K562 (cell line): Measurements from ENCODE around the gene PIGC. TPM values are rescaled to one million over a fixed set of nuclear protein-coding genes. Genes with fewer than 3 reads are reported as not detected.

ENCODE experiments used
- ATAC-seq: fragments of 200-7000 bp; cut with Tn5 transposase; 3 replicates; pipeline ENCODE4 v1.9.1; 2020; ENCODE audit warnings: moderate library complexity
- BruUV-seq: library from RNA; stranded (reverse); fragments of 400-500 nt; replicated peaks from 2 replicates; lab custom pipeline; 2021; lab: Mats Ljungman, UMichigan
- CTCF ChIA-PET: fragments of 300-600 bp; formaldehyde crosslinking; extraction: SDS; loops from one replicate; lab custom pipeline; 2021; ENCODE audit warnings: low intra/inter-chr PET ratio; lab: Yijun Ruan, JAX
- POLR2A ChIA-PET: fragments of 300-600, 350-650 bp; sonication (Branson Sonifier 250); formaldehyde crosslinking; extraction: SDS; loops from one replicate; lab custom pipeline; 2021; ENCODE audit warnings: antibody characterized with exemption, inconsistent platforms; lab: Yijun Ruan, JAX
- DNase-seq, 4 experiments: peaks; one replicate each; pipeline versions ENCODE4 v3.0.0 to v3.0.0-alpha.2; 2011 to 2018; ENCODE audit warnings: low spot score in 3 of 4, mixed read lengths in 3 of 4; ENCODE audit errors: extremely low read depth in 1 of 4
- FAIRE-seq: peaks from 2 replicates; lab custom pipeline; 2011; peaks lifted over from hg19 to GRCh38; lab: Jason Lieb, UNC
- H2AFZ ChIP-seq: 2 replicates; pipeline ENCODE4 v1.6.0; 2011; ENCODE audit warnings: low read depth, low read length, control low read depth, inconsistent platforms
- H3K27ac ChIP-seq: fragments of 200-600 bp; 3 replicates; pipeline ENCODE4 v1.8.0; 2011; ENCODE audit warnings: low read depth, mild to moderate bottlenecking, control low read depth, inconsistent platforms, low read length, moderate library complexity, mixed read lengths; ENCODE audit errors: extremely low read depth
- H3K27me3 ChIP-seq, 2 experiments: fragments of 300-600 bp in 1 of 2; 2 replicates in 1 of 2; 3 replicates in 1 of 2; pipeline versions ENCODE4 v1.6.0 to v1.8.0; 2011; ENCODE audit warnings: inconsistent platforms in 2 of 2, low read length in 2 of 2, mild to moderate bottlenecking in 1 of 2, mixed read lengths in 1 of 2, moderate library complexity in 1 of 2; ENCODE audit not compliant: control insufficient read depth in 2 of 2, insufficient read depth in 2 of 2
- H3K36me3 ChIP-seq: fragments of 300-600 bp; 3 replicates; pipeline ENCODE4 v1.8.0; 2011; ENCODE audit warnings: mild to moderate bottlenecking, low read length, inconsistent platforms; ENCODE audit not compliant: control insufficient read depth, insufficient read depth
- H3K4me1 ChIP-seq, 2 experiments: fragments of 200-600 bp in 1 of 2; replicated peaks in 1 of 2; 2 replicates in 1 of 2; 3 replicates in 1 of 2; pipeline versions ENCODE4 v1.5.1 to v1.8.0; 2011; ENCODE audit warnings: inconsistent platforms in 2 of 2, low read length in 2 of 2, mild to moderate bottlenecking in 1 of 2, mixed read lengths in 1 of 2, moderate library complexity in 1 of 2; ENCODE audit not compliant: control insufficient read depth in 2 of 2, insufficient read depth in 2 of 2
- H3K4me2 ChIP-seq: 2 replicates; pipeline ENCODE4 v1.6.1; 2011; ENCODE audit warnings: low read length, control low read depth, inconsistent platforms, mixed read lengths; ENCODE audit not compliant: insufficient read depth
- H3K4me3 ChIP-seq: fragments of 200-600 bp; sonication (generic), shearing (Covaris generic); 2 replicates; pipeline ENCODE4 v1.5.1; 2016; ENCODE audit warnings: control low read depth, inconsistent platforms
- H3K79me2 ChIP-seq: fragments of 200-600 bp; 3 replicates; pipeline ENCODE4 v1.8.0; 2011; ENCODE audit warnings: low read length, inconsistent platforms; ENCODE audit not compliant: control insufficient read depth, insufficient read depth
- H3K9ac ChIP-seq, 2 experiments: 2 replicates each; pipeline versions ENCODE4 v1.6.0 to v1.6.1; 2011; ENCODE audit warnings: low read depth in 2 of 2, low read length in 2 of 2, control low read depth in 1 of 2, inconsistent platforms in 1 of 2, mild to moderate bottlenecking in 1 of 2, mixed read lengths in 1 of 2; ENCODE audit not compliant: insufficient read depth in 1 of 2
- H3K9me1 ChIP-seq: one replicate; pipeline ENCODE4 v1.6.0; 2011; ENCODE audit warnings: inconsistent platforms, mild to moderate bottlenecking, low read length, moderate library complexity; ENCODE audit not compliant: control insufficient read depth, insufficient read depth
- H3K9me3 ChIP-seq: replicated peaks from 2 replicates; pipeline ENCODE4 v1.5.1; 2011; ENCODE audit warnings: low read depth, low read length, inconsistent platforms; ENCODE audit not compliant: control insufficient read depth, insufficient read depth
- H4K20me1 ChIP-seq: replicated peaks from 2 replicates; pipeline ENCODE4 v1.6.1; 2011; ENCODE audit warnings: low read length, inconsistent platforms, mixed read lengths; ENCODE audit not compliant: control insufficient read depth, insufficient read depth
- GTF2A2 ChIP-seq: IDR thresholded peaks from 2 replicates; pipeline ENCODE4 v1.6.1; 2016; ENCODE audit warnings: mild to moderate bottlenecking, missing genetic modification characterization, missing compliant biosample characterization
- POLR3A ChIP-seq: IDR thresholded peaks from 2 replicates; pipeline ENCODE4 v1.6.1; 2011; ENCODE audit warnings: borderline replicate concordance, mild to moderate bottlenecking, moderate library complexity; ENCODE audit not compliant: insufficient read length, insufficient read depth; ENCODE audit errors: extremely low read depth
- WGBS: fragments of 100-300 bp; shearing (Covaris generic); methylation state at CpG from one replicate; pipeline ENCODE4 v1.1.6; 2016; ENCODE audit warnings: low coverage, mixed read lengths; ENCODE audit not compliant: insufficient coverage; ENCODE audit errors: missing lambda C conversion rate; 5-methylcytosine and 5-hydroxymethylcytosine counted together
- in situ Hi-C: fragments of 300-500 bp; cut with MboI; formaldehyde crosslinking; loops from 4 replicates; pipeline ENCODE4 v1.15.0; 2018; ENCODE audit warnings: inconsistent platforms, mixed read lengths
- intact Hi-C: fragments of 100-400 bp; cut with micrococcal nuclease; formaldehyde crosslinking; loops from 2 replicates; pipeline ENCODE4 v1.14.2; 2022
- polyA plus RNA-seq, 8 experiments: library from polyadenylated mRNA; depleted of rRNA in 4 of 8; stranded (reverse) in 5 of 8; unstranded in 3 of 8; fragments of >200 nt; fragmentation: Nextera tagmentation in 2 of 8; fragmentation: Illumina TruSeq in 1 of 8; extraction: Ambion mirVana in 2 of 8; extraction: Trizol in 1 of 8; gene quantifications; 2 replicates each; pipeline versions ENCODE4 v1.2.1 to v1.2.3, GENCODE V29; 2011 to 2014; ENCODE audit warnings: inconsistent platforms in 1 of 8, missing spikeins in 1 of 8
- total RNA-seq, 7 experiments: library from RNA; depleted of rRNA in 6 of 7; stranded (reverse); fragments of >200 nt in 6 of 7; fragmentation: Illumina TruSeq in 2 of 7; extraction: Trizol in 2 of 7; gene quantifications; 2 replicates each; pipeline versions ENCODE4 v1.2.1 to v1.2.3, GENCODE V29; 2011 to 2021; ENCODE audit warnings: low replicate concordance in 1 of 7
- TF ChIP-seq, protein P1 (sequence below): fragments of 450-650 bp; IDR thresholded peaks from 2 replicates; pipeline ENCODE4 v1.6.1; 2016; ENCODE audit warnings: mild to moderate bottlenecking, moderate library complexity
- TF ChIP-seq, protein P2 (sequence below): sonication (generic); formaldehyde crosslinking; IDR thresholded peaks from 2 replicates; pipeline ENCODE4 v1.8.0; 2023; ENCODE audit warnings: missing genetic modification reagents, mild to moderate bottlenecking, borderline replicate concordance

PIGC gene
- total and polyA plus RNA-seq, 9 of the 15 experiments (the other 6 are each of a cell fraction or from before 2014, with no cell fraction given), result 30.5 to 97.9 (median 54.7) TPM

DNA sequence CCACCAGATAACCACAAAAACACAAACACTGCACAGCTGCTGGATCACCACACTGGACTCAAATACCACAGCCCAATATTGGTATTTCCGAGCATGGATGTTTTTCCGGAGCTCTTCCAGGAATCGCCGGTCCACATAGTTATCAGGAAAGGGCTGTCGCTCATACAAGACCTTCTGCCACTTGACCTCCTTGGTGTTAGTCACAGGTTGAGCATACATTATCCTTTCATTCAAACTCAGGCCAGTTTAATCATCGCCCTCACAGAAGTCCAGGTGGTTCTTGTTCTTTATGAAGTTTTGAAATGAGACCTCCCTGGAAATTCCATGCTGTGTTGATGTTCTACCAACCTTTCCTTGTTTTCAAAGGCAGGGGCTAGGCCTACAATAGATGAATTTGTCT is 1.5 kb downstream of the PIGC start:
- Histone ChIP-seq H3K4me1 (peaks cover 22 to 32% of the 10 kb centered on the region in 2 experiments), H3K4me3 (peak overlapping the region; percentile 80), H3K79me2 (peaks cover 38% of the 10 kb centered on the region), H2AFZ (no peak overlapping the region), H3K27ac (peak overlapping the region; percentile 51; the same call in 2 of the 3 replicates), H3K36me3 (peaks cover 22% of the 10 kb centered on the region; the same call in 2 of the 3 replicates), H3K27me3 (no peaks in the 10 kb centered on the region), H4K20me1 (0 out of 2 replicates have a peak, but pooled peaks cover 6% of the 10 kb centered on the region), H3K9ac (peak overlapping the region; percentile 14 to 92; a peak in 2 of 4 replicates), H3K9me1 (no peaks in the 10 kb centered on the region), H3K4me2 (peak overlapping the region; percentile 84), H3K9me3 (no peaks in the 10 kb centered on the region)
- ChIA-PET POLR2A (interaction anchor here (1.1 to 1.8 kb wide), 2 partner anchors 10 to 25 kb away, joined by 3 to 7 read pairs; no protein-coding TSS in a partner anchor), CTCF (interaction anchor here (1.1 kb wide), 1 partner anchor 10 kb away, joined by 3 read pairs; no protein-coding TSS in a partner anchor)
- DNase-seq (peak in 3 of 4 experiments; percentile 39 to 93 (median 82)), ATAC-seq (peak; percentile 66), FAIRE-seq (peak; percentile 95)
- BruUV-seq, result no TSS peak
- 1% methylated on average over 6 of the region's 6 CpGs for WGBS
- intact Hi-C loops, result no loop called here
- in situ Hi-C loops, result no loop called here
- no peak for TF ChIP-seq GTF2A2 (tag)
- TF ChIP-seq, protein P1, sequence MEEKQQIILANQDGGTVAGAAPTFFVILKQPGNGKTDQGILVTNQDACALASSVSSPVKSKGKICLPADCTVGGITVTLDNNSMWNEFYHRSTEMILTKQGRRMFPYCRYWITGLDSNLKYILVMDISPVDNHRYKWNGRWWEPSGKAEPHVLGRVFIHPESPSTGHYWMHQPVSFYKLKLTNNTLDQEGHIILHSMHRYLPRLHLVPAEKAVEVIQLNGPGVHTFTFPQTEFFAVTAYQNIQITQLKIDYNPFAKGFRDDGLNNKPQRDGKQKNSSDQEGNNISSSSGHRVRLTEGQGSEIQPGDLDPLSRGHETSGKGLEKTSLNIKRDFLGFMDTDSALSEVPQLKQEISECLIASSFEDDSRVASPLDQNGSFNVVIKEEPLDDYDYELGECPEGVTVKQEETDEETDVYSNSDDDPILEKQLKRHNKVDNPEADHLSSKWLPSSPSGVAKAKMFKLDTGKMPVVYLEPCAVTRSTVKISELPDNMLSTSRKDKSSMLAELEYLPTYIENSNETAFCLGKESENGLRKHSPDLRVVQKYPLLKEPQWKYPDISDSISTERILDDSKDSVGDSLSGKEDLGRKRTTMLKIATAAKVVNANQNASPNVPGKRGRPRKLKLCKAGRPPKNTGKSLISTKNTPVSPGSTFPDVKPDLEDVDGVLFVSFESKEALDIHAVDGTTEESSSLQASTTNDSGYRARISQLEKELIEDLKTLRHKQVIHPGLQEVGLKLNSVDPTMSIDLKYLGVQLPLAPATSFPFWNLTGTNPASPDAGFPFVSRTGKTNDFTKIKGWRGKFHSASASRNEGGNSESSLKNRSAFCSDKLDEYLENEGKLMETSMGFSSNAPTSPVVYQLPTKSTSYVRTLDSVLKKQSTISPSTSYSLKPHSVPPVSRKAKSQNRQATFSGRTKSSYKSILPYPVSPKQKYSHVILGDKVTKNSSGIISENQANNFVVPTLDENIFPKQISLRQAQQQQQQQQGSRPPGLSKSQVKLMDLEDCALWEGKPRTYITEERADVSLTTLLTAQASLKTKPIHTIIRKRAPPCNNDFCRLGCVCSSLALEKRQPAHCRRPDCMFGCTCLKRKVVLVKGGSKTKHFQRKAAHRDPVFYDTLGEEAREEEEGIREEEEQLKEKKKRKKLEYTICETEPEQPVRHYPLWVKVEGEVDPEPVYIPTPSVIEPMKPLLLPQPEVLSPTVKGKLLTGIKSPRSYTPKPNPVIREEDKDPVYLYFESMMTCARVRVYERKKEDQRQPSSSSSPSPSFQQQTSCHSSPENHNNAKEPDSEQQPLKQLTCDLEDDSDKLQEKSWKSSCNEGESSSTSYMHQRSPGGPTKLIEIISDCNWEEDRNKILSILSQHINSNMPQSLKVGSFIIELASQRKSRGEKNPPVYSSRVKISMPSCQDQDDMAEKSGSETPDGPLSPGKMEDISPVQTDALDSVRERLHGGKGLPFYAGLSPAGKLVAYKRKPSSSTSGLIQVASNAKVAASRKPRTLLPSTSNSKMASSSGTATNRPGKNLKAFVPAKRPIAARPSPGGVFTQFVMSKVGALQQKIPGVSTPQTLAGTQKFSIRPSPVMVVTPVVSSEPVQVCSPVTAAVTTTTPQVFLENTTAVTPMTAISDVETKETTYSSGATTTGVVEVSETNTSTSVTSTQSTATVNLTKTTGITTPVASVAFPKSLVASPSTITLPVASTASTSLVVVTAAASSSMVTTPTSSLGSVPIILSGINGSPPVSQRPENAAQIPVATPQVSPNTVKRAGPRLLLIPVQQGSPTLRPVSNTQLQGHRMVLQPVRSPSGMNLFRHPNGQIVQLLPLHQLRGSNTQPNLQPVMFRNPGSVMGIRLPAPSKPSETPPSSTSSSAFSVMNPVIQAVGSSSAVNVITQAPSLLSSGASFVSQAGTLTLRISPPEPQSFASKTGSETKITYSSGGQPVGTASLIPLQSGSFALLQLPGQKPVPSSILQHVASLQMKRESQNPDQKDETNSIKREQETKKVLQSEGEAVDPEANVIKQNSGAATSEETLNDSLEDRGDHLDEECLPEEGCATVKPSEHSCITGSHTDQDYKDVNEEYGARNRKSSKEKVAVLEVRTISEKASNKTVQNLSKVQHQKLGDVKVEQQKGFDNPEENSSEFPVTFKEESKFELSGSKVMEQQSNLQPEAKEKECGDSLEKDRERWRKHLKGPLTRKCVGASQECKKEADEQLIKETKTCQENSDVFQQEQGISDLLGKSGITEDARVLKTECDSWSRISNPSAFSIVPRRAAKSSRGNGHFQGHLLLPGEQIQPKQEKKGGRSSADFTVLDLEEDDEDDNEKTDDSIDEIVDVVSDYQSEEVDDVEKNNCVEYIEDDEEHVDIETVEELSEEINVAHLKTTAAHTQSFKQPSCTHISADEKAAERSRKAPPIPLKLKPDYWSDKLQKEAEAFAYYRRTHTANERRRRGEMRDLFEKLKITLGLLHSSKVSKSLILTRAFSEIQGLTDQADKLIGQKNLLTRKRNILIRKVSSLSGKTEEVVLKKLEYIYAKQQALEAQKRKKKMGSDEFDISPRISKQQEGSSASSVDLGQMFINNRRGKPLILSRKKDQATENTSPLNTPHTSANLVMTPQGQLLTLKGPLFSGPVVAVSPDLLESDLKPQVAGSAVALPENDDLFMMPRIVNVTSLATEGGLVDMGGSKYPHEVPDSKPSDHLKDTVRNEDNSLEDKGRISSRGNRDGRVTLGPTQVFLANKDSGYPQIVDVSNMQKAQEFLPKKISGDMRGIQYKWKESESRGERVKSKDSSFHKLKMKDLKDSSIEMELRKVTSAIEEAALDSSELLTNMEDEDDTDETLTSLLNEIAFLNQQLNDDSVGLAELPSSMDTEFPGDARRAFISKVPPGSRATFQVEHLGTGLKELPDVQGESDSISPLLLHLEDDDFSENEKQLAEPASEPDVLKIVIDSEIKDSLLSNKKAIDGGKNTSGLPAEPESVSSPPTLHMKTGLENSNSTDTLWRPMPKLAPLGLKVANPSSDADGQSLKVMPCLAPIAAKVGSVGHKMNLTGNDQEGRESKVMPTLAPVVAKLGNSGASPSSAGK, result peak; percentile 31
- TF ChIP-seq, protein P2, sequence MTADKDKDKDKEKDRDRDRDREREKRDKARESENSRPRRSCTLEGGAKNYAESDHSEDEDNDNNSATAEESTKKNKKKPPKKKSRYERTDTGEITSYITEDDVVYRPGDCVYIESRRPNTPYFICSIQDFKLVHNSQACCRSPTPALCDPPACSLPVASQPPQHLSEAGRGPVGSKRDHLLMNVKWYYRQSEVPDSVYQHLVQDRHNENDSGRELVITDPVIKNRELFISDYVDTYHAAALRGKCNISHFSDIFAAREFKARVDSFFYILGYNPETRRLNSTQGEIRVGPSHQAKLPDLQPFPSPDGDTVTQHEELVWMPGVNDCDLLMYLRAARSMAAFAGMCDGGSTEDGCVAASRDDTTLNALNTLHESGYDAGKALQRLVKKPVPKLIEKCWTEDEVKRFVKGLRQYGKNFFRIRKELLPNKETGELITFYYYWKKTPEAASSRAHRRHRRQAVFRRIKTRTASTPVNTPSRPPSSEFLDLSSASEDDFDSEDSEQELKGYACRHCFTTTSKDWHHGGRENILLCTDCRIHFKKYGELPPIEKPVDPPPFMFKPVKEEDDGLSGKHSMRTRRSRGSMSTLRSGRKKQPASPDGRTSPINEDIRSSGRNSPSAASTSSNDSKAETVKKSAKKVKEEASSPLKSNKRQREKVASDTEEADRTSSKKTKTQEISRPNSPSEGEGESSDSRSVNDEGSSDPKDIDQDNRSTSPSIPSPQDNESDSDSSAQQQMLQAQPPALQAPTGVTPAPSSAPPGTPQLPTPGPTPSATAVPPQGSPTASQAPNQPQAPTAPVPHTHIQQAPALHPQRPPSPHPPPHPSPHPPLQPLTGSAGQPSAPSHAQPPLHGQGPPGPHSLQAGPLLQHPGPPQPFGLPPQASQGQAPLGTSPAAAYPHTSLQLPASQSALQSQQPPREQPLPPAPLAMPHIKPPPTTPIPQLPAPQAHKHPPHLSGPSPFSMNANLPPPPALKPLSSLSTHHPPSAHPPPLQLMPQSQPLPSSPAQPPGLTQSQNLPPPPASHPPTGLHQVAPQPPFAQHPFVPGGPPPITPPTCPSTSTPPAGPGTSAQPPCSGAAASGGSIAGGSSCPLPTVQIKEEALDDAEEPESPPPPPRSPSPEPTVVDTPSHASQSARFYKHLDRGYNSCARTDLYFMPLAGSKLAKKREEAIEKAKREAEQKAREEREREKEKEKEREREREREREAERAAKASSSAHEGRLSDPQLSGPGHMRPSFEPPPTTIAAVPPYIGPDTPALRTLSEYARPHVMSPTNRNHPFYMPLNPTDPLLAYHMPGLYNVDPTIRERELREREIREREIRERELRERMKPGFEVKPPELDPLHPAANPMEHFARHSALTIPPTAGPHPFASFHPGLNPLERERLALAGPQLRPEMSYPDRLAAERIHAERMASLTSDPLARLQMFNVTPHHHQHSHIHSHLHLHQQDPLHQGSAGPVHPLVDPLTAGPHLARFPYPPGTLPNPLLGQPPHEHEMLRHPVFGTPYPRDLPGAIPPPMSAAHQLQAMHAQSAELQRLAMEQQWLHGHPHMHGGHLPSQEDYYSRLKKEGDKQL (CRISPR knock-in tag), result no peak
- TF ChIP-seq POLR3A, result no peak
